Activated CD8-positive, alpha-beta T cell treated with anti-CD3 and anti-CD28 coated beads for 36 hours (primary cell): ENCODE data around the gene CDH2. TPM values are rescaled to one million over a fixed set of nuclear protein-coding genes. Genes with fewer than 3 reads are reported as not detected.

Experiments
- ATAC-seq: fragments of 200-7000 bp; cut with Tn5 transposase; one replicate; pipeline ENCODE4 v1.10.0; 2021; ENCODE audit warnings: mild to moderate bottlenecking, moderate library complexity
- CTCF ChIA-PET: fragments of 350-600 bp; sonication (Branson Sonifier 250); formaldehyde crosslinking; loops from one replicate; lab custom pipeline; 2021; ENCODE audit warnings: antibody characterized with exemption; lab: Charles Lee
- POLR2A ChIA-PET: fragments of 350-600 bp; sonication (Branson Sonifier 250); formaldehyde crosslinking; loops from one replicate; lab custom pipeline; 2021; ENCODE audit warnings: antibody characterized with exemption; lab: Charles Lee
- DNase-seq: peaks from one replicate; pipeline ENCODE4 v3.0.0-alpha.2; 2020
- H3K27ac Mint-ChIP-seq: one replicate; pipeline ENCODE4 v1.8.0; 2021; ENCODE audit warnings: mild to moderate bottlenecking, mixed read lengths
- H3K27me3 Mint-ChIP-seq: one replicate; pipeline ENCODE4 v1.8.0; 2021; ENCODE audit warnings: mixed read lengths
- H3K36me3 Mint-ChIP-seq: one replicate; pipeline ENCODE4 v1.8.0; 2021; ENCODE audit warnings: low read depth, mixed read lengths
- H3K4me1 Mint-ChIP-seq: one replicate; pipeline ENCODE4 v1.8.0; 2021; ENCODE audit warnings: low read depth, mixed read lengths
- H3K4me3 Mint-ChIP-seq: one replicate; pipeline ENCODE4 v1.8.0; 2021; ENCODE audit warnings: mild to moderate bottlenecking, moderate library complexity, mixed read lengths
- H3K9me3 Mint-ChIP-seq: one replicate; pipeline ENCODE4 v1.8.0; 2021; ENCODE audit warnings: mixed read lengths
- intact Hi-C: fragments of 100-400 bp; cut with micrococcal nuclease; formaldehyde crosslinking; loops from one replicate; pipeline ENCODE4 v1.10.0; 2022
- total RNA-seq, 2 experiments: library from RNA; stranded (reverse); gene quantifications; one replicate each; pipeline ENCODE4 v1.2.3, GENCODE V29; 2021
- TF ChIP-seq, protein P1 (sequence below): fragments of 200-600 bp; IDR thresholded peaks from one replicate; pipeline ENCODE4 v1.8.0; 2022; ENCODE audit warnings: antibody characterized with exemption, mild to moderate bottlenecking

CDH2 gene
- total RNA-seq, 2 experiments from 2014 or later, result 0.18 TPM; not detected in 1

DNA sequence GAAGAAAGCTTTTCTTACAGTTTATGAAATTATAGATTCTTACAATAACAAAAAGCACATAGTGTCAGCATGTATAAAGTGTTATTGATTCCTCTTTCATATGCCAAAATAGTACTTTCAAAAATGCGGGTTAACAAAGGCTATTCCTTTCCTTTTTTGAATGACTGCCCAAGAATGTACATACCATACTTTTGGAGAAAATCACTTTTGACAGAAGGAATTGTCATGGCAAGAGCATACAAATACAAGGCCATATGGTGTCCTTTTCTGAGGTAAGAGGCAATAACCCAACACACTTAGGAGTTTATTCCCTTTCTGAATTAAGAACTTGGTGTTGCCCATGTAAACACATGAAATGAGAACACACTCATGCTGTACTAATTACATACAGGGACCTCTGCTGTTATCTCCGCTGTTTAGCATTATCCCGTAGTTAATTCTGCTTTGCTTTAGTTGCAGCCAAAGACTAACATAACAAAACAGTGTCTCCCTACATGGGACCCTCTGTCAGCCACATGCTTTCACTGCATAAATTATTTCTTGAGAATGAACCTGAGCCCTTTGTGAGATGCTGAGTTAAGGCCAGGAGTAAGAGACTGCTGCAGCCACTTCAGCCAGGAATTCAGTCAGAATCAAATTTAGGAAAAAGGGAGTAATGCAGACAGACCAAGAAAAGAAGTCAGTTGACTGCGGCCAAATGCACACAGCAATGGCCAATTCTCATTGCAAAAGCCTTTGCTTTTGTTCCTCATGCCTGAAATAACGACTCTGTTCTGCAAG lies 67.0 kb downstream of the CDH2 start:
- intact Hi-C loops, result no loop called here
- CTCF ChIA-PET, result no interaction called here

DNA sequence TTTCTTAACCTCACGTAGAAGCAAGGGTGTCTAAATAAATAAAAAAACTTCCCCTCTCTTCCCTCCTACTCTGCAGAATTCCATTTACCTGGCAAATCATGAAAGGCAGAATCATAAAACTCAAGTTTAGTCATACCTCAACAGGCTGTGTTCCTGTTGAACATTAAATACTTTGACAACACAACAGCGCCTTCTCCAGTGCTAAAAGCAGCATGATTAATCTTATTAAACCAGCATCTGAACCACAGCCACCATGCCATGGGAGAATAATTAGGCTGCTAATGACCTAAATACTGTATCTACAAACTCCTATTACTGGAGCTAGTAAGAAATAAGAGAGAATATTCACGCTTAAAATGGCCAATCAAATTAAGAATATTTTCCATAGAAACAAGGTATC lies 68.1 kb downstream of the CDH2 start:
- no peak overlapping the region for H3K4me3 Mint-ChIP-seq
- DNase-seq (no peak), ATAC-seq (no peak)
- no peaks in the 10 kb centered on the region for H3K27me3 Mint-ChIP-seq
- CTCF ChIA-PET, result no interaction called here
- H3K9me3 Mint-ChIP-seq, result no peaks in the 10 kb centered on the region
- intact Hi-C loops, result no loop called here
- POLR2A ChIA-PET, result no interaction called here
- H3K4me1 Mint-ChIP-seq, result no peaks in the 10 kb centered on the region
- H3K36me3 Mint-ChIP-seq, result no peaks in the 10 kb centered on the region
- TF ChIP-seq, protein P1, sequence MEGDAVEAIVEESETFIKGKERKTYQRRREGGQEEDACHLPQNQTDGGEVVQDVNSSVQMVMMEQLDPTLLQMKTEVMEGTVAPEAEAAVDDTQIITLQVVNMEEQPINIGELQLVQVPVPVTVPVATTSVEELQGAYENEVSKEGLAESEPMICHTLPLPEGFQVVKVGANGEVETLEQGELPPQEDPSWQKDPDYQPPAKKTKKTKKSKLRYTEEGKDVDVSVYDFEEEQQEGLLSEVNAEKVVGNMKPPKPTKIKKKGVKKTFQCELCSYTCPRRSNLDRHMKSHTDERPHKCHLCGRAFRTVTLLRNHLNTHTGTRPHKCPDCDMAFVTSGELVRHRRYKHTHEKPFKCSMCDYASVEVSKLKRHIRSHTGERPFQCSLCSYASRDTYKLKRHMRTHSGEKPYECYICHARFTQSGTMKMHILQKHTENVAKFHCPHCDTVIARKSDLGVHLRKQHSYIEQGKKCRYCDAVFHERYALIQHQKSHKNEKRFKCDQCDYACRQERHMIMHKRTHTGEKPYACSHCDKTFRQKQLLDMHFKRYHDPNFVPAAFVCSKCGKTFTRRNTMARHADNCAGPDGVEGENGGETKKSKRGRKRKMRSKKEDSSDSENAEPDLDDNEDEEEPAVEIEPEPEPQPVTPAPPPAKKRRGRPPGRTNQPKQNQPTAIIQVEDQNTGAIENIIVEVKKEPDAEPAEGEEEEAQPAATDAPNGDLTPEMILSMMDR, result no peak
- no peak overlapping the region for H3K27ac Mint-ChIP-seq

More for the DNA sequence above, 67.0 kb downstream of the CDH2 start:
- no peaks in the 10 kb centered on the region for H3K36me3 Mint-ChIP-seq
- POLR2A ChIA-PET, result interaction anchor here (0.6 kb wide), 1 partner anchor 661 kb away, joined by 3 read pairs; no protein-coding TSS in a partner anchor
- no peak overlapping the region for H3K4me3 Mint-ChIP-seq
- no peak overlapping the region for H3K27ac Mint-ChIP-seq
- DNase-seq (no peak), ATAC-seq (no peak)
- TF ChIP-seq, protein P1, result no peak
- H3K4me1 Mint-ChIP-seq, result no peaks in the 10 kb centered on the region
- no peaks in the 10 kb centered on the region for H3K9me3 Mint-ChIP-seq
- H3K27me3 Mint-ChIP-seq, result no peaks in the 10 kb centered on the region

DNA sequence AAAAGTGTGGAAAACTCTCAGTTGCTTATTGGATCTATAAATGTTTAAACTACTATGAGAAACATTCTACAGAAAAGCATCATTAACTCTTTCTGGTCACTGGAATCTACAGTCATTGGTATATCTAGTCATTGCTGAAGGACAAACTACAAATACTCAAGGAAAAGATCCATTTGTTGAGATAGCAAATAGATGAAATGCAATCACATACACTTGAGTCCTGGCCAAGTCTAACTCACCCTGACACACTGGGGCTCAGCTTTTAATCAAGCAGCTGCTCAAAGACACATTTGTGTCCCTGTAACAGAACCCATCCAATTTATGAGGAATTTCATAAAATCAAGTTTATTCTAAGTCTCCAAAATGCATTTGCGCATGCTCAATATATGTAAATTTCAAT lies 68.7 kb downstream of the CDH2 start:
- ATAC-seq (no peak), DNase-seq (no peak)
- Mint-ChIP-seq H3K4me3 (no peak overlapping the region), H3K36me3 (no peaks in the 10 kb centered on the region), H3K27me3 (no peaks in the 10 kb centered on the region), H3K4me1 (no peaks in the 10 kb centered on the region), H3K27ac (no peak overlapping the region), H3K9me3 (no peaks in the 10 kb centered on the region)
- intact Hi-C loops, result no loop called here
- TF ChIP-seq, protein P1, result no peak
- POLR2A ChIA-PET, result interaction anchor here (0.7 kb wide), 1 partner anchor 417 kb away, joined by 3 read pairs; no protein-coding TSS in a partner anchor
- CTCF ChIA-PET, result no interaction called here

DNA sequence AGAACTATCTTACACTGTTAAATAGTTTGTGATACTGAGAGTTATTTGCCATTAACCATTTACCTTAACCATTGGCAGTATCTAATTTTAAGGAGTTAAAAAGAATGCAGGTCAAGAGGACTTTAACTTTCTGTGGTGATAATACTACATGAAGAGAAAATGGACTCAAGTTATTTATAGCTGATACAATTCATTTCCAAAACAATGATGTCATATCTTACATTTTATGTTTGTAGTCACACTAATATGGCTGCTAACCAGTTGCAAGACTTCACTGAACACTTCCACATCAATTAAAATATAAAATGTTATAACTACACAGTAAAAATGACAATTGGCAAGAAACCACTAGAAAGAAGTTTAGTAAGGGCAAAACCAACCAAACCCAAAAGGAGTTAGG lies 77.7 kb downstream of the CDH2 start:
- TF ChIP-seq, protein P1, result no peak
- Mint-ChIP-seq H3K27ac (no peak overlapping the region), H3K27me3 (no peaks in the 10 kb centered on the region), H3K9me3 (no peaks in the 10 kb centered on the region), H3K4me1 (no peaks in the 10 kb centered on the region), H3K4me3 (no peak overlapping the region), H3K36me3 (no peaks in the 10 kb centered on the region)
- no peak for DNase-seq
- CTCF ChIA-PET, result no interaction called here
- intact Hi-C loops, result no loop called here
- POLR2A ChIA-PET, result no interaction called here
- ATAC-seq, result no peak

DNA sequence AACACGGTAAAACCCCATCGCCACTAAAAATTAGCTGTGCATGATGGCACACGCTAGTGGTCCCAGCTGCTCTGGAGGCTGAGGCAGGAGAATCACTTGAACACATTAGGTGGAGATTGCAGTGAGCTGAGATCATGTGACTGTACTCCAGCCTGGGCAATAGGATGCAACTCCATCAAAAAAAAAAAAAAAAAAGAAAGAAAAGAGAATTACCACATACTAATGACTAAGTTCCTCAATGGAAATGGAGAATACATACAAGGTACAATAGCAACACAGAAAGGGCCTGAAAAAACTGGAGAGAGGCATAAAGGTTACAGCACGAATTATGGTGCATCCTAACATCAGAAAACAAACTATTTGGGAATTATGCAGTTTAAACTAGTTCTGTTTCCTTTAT lies 81.3 kb downstream of the CDH2 start:
- Mint-ChIP-seq H3K27me3 (no peaks in the 10 kb centered on the region), H3K4me1 (no peaks in the 10 kb centered on the region), H3K27ac (no peak overlapping the region), H3K9me3 (no peaks in the 10 kb centered on the region), H3K36me3 (no peaks in the 10 kb centered on the region), H3K4me3 (no peak overlapping the region)
- DNase-seq (no peak), ATAC-seq (no peak)
- intact Hi-C loops, result no loop called here
- TF ChIP-seq, protein P1, result no peak
- ChIA-PET CTCF (no interaction called here), POLR2A (no interaction called here)
